ENCODE results near the gene ZNF670.

DNA sequence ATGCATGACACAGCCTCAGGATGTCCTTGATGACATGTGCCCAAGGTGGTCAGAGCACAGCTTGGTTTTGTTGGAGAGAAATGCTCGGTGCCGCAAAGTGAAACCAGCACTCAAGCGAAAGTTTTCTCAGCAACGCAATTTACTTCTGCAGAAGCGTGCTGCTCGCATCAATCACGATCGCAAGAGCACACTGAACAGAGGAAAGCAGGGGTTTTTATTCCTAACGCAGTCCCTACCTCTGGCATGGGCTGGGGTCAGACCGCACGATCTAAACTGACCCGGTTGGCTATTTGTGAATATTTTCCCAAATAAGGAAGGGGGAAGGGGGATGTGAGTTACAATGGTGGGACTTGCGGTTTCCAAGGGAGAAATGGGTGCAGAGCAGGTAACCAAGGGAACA lies 26.4 kb upstream of the ZNF670 start:
- TF ChIP-seq CTCF (conservative IDR thresholded peaks at IDR 0.05; ENCODE audit: low read depth, low read length) (no peak), EZH2 (IDR thresholded peaks at IDR 0.05; ENCODE audit: low read length, unreplicated experiment) (no peak), EZH2phosphoT487 (IDR thresholded peaks at IDR 0.05; ENCODE audit: borderline replicate concordance, low read length) (no peak)

Data from PC-3 (cell line).